CD4-positive, alpha-beta T cell treated with Interleukin-12 subunit alpha and Interleukin-12 subunit beta, for 1 hour (primary cell): ENCODE results near the gene HIF1AN.

ENCODE experiments used
- DNase-seq: peaks from one replicate; pipeline ENCODE4 v3.0.0-alpha.2; 2020

HIF1AN gene

DNA sequence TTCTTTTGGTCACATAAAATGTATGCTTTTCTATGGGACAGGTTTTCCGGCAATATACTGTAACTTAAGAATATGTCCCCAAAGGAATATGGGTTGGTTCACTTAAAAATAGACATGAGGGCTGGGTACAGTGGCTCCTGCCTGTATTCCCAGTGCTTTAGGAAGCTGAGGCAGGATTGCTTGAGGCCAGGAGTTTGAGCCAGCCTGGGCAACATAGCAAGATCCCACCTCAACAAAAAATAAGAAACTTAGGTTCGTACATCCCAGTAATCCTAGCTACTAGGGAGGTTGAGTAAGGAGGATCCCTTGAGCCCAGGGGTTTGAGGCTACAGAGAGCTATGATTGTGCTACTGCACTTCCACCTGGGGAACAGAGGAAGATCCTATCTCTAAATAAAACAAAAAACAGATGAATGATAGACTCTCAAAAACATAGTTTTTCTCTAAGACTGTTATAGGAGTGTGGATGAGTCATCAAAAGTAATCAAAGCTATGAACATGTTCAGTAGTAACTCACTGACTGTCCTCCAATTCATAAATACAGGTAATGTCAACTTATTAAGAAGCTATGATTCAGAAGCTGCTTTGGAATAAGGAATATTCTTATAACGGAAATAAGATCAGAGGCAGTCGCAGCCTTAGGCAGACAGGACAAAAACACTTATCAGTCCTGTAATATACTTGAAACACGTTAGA lies 13.5 kb upstream of the HIF1AN start:
- DNase-seq, result no peak

DNA sequence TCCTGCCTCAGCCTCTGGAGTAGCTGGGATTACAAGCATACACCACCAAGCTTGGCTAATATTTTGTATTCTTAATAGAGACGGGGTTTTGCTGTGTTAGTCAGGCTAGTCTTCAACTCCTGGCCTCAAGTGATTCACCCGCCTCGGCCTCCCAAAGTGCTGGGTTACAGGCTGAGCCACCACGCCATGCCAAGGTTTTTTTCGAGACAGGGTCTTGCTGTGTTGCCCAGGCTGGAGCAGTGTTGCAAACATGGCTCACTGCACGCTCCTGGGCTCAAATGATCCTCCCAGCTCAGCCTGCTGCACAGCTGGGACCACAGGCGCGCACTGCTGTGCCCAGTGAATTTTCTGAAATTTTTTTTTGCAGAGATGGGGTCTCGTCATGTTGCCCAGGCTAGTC lies 12.8 kb upstream of the HIF1AN start:
- DNase-seq, result no peak

DNA sequence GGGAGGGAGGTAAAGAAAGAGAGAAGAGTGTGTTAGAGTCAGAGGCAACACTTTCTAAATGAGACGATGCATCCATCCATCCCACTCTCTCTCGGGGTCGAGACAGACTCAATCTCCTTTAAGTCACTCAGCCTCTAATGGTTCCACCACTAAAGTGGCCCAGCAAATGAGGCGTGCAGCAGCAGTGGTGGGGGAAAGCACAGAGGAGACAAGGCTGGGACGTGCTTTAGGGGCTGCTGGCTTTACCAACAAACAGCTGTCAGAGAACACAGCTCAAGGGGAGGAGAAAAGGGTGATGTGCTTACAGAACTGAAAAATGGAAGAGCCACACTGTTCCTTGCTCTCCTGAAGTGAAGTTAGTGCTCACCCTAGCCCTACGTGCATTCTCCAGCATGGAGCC lies 11.5 kb upstream of the HIF1AN start:
- DNase-seq, result no peak

DNA sequence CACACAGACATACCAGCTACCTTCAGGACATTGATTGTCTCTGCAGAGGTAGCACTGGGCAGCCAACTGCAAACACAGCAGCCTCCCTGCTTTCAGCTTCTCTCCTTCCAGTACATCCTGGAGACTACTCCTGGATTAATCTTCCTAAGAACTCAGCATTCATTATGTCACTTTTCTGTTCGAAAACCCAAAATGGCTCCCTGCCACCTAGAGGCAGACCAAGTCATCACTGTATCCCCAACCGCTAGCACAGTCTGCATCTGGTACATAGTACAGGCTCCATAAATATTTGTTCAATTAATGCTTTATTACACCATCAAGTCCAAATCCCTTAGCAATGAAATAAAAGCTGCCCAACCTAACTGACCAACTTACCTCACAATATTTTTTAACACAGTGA lies 11.1 kb upstream of the HIF1AN start:
- DNase-seq, result no peak

DNA sequence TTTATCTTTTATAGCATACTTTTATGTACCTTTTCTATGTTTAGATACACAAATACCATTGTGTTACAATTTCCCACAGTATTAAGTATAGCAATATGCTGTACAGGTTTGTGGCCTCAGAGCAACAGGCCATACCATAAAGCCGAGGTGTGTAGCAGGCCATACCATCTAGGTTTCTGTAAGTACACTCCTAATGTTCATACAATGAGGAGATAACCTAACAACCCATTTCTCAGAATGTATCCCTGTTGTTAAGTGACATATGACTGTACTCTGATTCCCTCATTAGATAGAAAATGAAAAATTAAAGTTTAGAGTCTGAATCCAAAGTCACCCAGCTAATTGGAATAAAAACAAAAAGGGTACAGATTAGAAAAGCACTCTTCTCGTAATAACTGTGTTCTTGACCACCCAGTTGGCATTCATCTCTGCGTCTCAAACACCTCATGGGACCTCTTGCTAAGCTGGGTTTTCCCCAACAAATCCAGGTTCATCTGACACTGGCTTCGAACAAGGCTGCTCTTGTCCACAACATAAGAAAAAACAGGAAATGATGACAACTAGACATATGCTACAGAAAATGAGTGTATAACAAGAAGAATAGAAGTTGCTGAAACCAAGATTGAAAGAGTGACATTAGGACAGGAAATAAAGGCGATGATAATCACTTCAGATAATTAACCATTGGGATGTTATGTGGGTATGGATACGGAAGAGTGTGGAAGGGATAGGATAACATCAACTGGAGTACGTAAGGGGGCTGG lies 7.4 kb upstream of the HIF1AN start:
- peak; percentile 62 for DNase-seq

DNA sequence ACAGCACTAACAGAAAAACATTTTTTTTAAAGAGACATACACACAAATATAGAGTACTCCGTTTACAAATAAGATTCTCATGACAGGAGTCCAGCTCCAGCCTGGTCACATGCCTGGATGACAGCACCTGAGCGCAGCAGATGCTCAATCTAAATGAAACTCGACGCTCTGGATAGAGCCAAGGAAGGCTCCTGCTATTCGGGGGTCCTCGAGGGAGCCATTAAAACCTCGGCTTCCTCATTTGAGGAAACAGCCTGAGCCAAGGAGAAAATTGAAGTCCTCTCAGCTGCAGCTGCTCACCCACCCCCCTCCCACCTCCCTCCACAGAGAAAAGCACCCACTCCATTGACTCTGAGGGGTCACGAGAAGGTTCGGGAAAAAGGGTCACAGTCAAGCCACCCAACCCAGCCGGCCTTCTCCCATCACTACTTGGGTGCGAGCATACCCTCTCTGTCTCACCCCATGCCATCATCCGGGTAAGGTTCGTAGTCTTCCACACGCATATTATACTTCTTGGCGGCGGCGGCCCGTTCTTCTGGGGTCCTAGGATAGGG lies 6.7 kb upstream of the HIF1AN start:
- DNase-seq, result no peak

DNA sequence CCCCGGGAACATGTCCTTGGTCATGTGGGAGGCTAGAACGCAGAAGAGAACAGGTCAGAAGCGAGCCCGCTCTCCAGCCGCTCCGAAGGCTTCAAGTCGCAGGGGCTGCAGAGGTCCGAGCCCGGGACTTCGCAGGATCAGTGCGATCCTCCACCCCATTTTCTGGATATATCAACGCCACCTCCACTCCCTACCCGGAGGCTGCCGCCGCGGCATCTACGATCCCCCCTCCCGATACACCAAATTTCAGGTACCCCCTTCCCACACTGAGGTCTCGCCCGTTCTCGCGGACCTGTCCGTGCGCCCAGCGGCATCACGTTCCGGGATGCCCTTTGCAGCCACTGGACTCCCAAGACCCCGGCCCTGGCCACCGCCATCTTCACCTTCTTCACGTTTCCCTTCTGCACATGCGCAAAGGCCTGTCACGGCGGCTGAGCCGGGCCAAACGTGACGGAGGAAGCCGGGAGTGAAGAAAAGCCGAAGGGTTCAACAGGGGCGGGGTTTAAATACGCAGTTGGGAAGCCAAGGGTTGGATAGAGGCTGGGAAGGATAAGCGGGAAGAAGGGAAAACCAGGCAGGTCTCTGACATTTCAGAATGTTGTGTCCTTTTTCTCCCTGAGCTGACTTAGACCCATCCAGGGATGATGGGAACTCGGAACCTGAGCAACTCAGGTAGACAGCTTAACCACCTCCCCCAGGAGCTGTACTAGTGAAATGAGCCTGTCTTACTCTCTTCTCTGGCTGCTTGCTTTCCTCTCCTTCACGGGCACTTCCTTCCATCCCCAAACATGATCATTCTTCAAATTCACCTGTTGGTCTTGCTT lies 6.1 kb upstream of the HIF1AN start, which contains the start of gene NDUFB8:
TSS of gene NDUFB8 (minus strand) at position 397 of the 824 bp plus-strand sequence. CDS start at position 377, 20 bp downstream.
- DNase-seq, result peak; percentile 91

DNA sequence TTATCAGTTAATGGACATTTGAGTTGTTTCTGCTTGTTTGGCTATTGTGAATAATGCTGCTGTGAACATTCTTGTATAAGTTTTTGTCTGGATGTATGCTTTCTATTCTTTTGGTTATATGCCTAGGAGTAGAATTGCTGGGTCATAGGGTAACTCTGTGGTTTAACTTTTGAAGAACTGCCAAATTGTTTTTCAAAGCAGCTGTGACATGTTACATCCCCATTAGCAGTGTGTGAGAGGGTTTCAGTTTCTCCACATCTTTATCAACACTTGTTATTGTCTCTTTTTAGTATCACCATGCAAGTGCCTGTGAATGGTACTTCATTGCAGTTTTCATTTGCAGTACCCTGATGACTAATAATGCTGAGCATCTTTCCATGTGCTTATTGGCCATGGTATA lies 4.0 kb upstream of the HIF1AN start:
- no peak for DNase-seq

DNA sequence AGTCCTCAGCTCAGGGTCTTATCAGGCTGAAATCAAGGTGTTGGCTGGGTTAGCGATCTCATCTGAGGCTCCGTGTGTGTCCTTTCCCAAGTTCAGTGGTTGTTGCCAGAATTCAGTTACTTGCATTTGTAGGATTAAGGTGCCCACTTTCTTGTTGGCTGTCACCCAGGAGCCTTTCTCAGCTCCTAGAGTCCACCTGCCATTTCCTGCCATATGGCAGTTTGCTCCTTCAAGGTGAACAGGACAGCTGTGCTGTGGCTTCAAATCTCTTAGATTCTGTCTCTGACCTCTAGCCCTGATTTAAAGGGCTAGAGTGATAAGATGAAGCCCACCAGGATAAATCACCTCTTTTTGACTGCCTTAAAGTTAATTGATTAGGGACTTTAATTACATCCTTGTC lies 1.0 kb upstream of the HIF1AN start:
- DNase-seq, result no peak

DNA sequence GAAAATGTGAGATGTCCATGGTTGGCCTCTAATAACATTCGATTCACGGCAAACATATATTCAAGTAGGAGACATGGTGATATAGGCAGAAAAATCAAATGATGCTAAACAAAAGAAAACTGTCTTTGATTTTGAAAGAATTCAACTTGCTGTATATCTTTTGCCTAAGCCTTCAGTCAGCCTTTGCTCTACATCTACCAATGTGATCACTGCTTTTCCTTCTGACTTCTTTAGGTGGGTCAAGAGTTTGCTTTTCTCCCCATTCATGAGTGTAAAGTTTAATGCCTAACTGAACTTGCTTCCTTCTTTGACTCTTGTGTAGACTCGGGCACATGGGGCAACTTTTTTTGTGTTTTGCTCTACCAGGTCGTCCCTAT lies 417 bp upstream of the HIF1AN start:
- DNase-seq, result no peak

DNA sequence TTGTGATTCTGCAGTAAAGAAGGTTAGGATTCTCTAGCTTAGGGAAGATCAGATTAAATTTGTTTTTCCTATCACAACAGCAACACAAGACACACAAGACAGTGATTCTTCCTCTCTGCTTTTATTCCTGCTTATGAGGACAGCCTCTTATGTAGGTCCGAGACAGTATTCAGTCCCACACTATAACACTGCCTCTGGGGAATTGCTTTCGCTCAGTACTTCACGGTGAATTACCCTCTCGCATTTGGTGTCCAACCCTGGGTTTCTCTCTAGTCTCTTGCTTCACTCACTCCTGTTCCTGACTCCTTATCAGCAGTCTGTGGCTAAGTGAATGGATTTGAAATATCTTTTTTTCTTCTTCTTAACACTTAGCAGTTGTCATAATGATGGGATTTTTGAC lies 1.7 kb downstream of the HIF1AN start:
- no peak for DNase-seq

DNA sequence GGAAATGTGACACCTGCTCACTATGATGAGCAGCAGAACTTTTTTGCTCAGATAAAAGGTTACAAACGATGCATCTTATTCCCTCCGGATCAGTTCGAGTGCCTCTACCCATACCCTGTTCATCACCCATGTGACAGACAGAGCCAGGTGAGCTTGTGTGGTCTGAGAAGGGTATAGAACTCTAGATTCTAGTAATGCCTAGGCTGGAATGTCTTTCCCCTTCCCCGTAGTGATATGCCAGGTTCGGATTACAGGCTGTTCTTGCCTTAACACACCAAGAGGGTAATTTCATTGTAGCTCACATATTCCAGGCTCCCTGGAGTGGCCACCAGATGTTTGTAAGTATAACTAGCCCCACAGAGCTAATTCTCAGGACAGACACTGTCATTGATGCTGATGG lies 9.2 kb downstream of the HIF1AN start:
- no peak for DNase-seq

DNA sequence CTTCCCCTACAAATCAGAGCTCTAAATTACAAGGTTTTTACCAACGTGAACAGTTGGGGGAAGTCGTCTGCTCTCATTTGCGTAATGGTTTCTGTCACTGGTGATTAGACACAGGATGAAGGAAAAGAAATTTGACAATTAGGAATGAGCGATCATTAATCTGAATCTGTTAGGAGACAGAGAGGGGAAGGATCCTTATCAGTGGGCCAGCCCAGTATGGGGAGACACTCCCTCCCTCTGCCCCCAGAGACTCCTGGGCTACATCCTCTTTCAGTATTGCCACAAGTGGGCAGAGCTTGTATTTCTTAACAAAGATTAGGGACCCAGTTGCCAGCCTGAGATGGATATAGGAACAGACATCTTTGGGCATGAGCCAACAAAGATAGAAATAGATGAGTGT lies 15.5 kb downstream of the HIF1AN start:
- no peak for DNase-seq

DNA sequence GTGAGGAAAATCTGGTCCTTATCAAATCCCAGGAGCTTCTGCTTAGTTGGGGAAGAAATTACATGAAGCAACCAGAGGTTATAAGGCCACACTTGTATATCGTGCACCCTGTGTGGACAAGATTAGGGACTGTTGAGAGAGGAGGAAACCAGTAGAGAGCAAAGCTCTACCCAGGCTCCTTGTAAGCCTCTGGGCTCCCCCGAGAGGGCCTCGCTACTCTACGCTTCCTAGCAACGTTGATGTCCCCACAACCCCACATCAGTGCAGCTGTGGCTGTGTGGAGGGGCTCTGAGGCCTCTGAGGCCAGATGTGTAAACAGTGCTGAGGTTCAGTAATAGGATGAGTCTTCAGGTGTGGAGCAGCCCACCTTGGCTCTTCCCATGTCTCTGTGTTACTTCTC lies 16.0 kb downstream of the HIF1AN start:
- no peak for DNase-seq

DNA sequence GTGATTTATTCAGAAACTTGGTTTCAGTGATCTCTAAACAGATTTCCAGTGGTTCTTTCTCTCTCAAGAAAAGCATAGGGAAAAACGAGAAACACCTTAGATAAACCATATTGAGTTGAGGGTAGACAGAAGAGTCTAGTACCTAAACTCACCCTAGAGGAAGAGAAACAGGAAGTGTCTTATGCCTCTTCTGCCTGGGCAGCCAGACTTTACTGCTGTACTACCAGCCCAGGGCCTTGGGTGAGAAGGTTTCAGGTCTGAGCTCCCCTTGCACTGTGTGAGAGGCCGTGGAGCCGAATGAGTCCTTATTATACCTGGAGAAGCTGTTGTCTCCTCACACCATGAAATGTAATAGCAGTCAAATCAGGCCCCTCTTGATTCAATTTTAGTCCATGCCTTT lies 18.2 kb downstream of the HIF1AN start:
- DNase-seq, result no peak

DNA sequence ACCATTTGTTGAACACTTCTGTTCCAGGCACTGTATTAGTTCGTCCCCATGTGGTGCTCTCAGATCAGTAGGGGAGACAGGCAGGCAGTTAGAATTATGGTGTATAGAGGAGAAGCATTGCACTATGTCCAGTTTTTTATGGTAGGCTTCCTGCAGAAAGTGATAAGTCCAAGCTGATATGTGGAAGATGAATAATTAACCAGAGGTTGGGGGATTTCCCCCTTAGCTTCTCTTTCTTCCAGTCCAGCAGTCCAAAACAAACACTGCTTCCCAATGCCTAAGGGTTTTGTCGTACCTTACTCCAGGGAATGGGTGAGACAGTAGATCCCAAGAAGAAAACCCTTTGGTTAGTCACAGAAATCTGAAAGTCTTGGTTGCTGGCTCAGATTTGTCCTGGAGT lies 19.2 kb downstream of the HIF1AN start:
- no peak for DNase-seq

DNA sequence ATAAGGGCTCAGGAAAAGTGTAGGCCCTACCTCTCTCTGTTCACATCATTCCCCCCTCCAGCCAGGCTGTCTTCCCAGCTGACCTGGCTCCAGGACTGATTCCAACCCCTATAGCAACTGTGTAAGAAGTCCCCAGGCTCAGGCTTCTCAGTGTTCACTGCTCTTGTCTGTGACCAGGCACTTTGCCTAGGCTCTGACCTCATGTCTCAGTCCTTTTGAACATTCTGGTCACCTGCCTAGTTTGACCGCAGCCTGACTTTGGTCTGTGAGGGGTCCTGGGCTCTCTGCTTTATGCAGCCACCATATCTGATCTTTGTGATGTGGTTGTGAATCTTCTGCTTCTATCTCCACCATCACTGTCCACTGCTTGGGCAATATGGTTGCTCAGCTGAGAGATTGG lies 24.5 kb downstream of the HIF1AN start:
- no peak for DNase-seq

DNA sequence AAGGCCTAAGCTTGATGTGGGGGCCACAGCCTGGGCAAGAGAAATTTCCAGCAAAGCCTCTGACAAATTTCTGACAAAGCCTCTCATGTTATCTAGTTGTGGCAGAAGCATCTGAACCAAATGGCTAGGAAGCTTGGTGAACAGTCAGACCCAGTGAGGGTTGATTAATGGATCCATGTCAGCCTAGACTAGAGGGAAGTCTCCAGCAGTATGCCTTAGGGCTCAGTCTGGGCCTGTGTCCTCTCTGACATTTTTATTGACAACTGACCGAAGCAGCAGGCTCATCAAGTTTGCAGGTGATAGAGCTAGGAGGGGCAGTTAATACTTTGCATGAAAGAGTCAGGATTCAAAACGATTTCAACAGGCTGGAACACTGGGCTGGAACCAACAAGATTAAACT lies 25.3 kb downstream of the HIF1AN start:
- DNase-seq, result no peak

DNA sequence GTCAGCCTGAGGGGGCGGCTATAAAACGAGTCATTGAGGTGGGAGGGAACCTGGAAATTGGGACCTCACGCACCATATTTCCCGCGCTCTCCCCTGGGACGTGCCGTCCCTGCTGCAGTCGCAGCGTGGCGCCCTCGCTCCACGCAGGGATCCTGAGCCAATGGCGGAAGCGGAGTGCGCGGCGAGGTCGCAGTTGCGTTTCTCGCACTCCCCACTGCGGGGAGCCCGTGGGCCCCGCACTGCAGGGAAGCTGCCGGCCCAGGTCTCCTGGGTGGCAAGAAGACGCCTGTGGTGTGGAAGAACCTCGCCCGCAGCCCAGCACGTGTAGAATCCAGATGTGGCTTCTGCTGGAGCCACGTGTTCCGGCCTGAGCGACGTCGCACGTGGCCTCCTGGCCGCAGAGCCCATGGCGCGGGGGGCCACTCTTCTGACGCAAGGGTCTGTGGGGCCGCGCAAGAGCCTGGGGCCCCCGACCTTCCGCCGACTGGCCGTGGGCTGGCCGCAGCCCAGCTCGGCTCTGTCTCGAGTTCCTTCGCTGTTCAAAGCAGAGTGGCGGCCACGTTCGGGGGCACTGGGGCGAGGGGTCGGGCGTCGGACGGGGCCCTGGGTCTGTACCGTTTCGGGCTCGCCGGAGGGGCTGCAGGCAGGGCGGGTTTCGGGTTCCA lies 26.4 kb downstream of the HIF1AN start:
- peak; percentile 79 for DNase-seq

DNA sequence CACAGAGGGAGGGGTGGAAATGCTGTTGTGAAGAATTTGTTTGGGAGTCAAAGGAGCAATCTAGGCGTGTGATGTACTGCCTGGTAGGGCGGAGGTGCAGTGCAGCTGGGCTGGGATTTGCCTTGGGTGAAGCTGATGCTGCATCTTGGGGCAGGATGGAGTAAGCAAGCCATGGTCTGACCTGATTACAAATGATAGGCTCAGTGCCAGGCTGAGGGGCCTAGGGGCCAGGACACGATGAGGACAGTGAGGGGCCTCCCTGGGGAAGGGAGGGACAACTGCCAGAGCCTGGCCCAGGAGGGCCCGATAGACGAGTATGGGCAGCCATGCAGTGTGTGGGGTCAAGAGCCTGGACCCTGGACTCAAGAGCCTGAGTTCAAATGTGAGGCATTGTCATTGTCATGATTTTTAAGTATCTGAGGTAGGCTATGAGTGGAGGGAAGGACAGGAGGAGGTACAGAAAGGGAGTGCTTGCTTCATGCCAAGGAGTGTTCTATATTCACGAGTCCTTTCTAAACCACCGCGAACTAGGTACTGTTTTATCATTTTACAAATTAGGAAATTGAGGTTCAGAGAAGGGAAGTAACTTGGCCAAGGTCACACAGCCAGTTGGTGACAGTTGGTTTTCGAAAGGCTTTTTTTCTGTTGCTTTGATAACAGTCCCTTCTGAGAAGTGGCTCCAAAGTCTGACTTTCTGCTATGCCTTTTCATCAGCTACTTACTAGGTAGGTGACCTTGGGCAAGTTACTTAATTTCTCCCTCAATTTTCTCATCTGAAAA lies 29.7 kb downstream of the HIF1AN start:
- no peak for DNase-seq

DNA sequence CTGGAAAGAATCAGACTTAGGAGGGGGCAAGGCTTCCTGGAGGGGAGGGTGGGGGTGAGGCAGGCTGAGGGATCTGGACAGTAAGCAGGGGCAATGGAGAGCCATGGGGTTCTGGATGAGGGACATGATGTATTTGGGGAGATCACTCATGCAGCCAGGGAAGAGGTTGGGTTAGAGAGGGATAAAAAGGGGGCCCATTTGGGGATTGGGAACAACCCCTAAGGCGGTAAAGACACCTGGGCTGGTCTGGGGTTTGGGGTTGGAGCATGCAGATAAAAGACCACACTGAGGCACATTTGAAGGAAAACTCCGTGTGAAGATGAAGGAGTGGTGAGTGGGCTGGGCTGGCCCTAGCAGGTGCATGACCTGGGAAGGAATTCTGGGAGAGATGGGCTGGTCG lies 30.8 kb downstream of the HIF1AN start:
- no peak for DNase-seq

DNA sequence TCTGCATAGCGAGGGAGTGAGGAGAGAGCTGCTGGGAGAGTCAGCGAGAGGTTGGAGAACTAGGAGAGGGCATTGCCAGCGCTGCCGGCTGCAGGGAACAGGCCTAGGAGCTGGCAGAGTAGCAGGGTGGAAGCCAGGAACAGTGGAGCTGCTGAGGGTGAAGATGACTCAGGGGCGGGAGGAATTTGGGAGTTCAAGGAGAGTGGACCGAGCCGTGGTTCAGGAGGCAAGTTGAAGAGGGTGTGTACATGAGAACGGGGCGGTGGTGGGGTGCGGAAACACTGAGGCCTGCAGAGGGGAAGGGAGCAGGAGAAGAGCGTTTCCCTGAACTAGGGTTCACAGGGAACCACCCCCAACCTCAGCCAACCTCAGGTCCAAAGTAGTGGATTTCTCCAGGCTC lies 31.5 kb downstream of the HIF1AN start:
- DNase-seq, result no peak
